Bronchial epithelial cell (primary cell): ENCODE measurements around the gene FXYD4. TPM values are rescaled to one million over a fixed set of nuclear protein-coding genes. Genes with fewer than 3 reads are reported as not detected.

Source experiments
- DNase-seq: peaks from one replicate; pipeline ENCODE4 v3.0.0-alpha.2; 2010; ENCODE audit warnings: low read depth
- FAIRE-seq: peaks from 2 replicates; lab custom pipeline; 2011; peaks lifted over from hg19 to GRCh38; lab: Jason Lieb, UNC
- H3K27me3 ChIP-seq: 2 replicates; pipeline ENCODE4 v1.5.1; 2011; ENCODE audit warnings: low read length; ENCODE audit not compliant: control insufficient read depth, insufficient read depth
- H3K36me3 ChIP-seq: 2 replicates; pipeline ENCODE4 v1.5.1; 2011; ENCODE audit warnings: low read length; ENCODE audit not compliant: control insufficient read depth, insufficient read depth
- H3K4me3 ChIP-seq: 2 replicates; pipeline ENCODE4 v1.5.1; 2011; ENCODE audit warnings: mild to moderate bottlenecking, low read depth, low read length, control low read depth
- total RNA-seq: library from RNA; depleted of rRNA; stranded (reverse); fragments of >200 nt; gene quantifications from 2 replicates; pipeline ENCODE4 v1.2.1, GENCODE V29; 2014
- TF ChIP-seq, protein P1 (sequence below): IDR thresholded peaks from 2 replicates; pipeline ENCODE4 v1.5.1; 2011; ENCODE audit warnings: mild to moderate bottlenecking, moderate library complexity, low read length, control low read depth, inconsistent platforms; ENCODE audit not compliant: insufficient read depth, severe bottlenecking

Gene FXYD4
- total RNA-seq, 1 donor from 2014 or later = not detected

DNA sequence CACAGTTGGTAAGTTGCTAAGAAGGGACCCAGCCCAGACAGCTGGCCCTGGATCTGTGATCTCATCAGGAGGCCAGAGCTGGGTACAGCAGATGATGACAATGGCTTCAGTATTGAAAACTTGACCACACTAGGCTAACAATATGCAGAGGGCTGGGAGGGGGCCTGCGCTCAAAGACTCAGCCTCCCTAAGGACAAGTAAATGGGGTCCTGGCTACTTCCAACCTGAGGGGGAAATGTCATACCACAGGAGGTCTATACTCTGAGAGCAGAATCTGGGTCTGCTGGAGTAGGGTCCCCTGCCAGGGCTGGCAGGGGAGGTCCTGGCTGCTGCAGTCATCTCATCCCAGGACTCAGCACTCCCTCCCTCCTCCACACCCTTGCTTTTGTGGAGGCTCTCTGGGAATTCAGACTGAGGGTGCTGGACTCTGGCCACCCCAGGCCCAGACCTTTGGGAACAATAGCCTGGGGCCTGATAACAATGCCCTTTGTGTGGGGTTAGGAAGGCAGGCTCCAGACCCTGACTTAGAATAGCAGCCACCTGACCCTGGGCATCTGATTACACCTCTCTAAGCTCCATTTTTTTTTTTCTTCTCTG, 1.4 kb downstream of the FXYD4 start:
- no peak for FAIRE-seq
- no peak for DNase-seq
- no peaks in the 10 kb centered on the region for H3K36me3 ChIP-seq
- TF ChIP-seq, protein P1, sequence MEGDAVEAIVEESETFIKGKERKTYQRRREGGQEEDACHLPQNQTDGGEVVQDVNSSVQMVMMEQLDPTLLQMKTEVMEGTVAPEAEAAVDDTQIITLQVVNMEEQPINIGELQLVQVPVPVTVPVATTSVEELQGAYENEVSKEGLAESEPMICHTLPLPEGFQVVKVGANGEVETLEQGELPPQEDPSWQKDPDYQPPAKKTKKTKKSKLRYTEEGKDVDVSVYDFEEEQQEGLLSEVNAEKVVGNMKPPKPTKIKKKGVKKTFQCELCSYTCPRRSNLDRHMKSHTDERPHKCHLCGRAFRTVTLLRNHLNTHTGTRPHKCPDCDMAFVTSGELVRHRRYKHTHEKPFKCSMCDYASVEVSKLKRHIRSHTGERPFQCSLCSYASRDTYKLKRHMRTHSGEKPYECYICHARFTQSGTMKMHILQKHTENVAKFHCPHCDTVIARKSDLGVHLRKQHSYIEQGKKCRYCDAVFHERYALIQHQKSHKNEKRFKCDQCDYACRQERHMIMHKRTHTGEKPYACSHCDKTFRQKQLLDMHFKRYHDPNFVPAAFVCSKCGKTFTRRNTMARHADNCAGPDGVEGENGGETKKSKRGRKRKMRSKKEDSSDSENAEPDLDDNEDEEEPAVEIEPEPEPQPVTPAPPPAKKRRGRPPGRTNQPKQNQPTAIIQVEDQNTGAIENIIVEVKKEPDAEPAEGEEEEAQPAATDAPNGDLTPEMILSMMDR = no peak
- H3K27me3 ChIP-seq = no peaks in the 10 kb centered on the region
- no peak overlapping the region for H3K4me3 ChIP-seq

DNA sequence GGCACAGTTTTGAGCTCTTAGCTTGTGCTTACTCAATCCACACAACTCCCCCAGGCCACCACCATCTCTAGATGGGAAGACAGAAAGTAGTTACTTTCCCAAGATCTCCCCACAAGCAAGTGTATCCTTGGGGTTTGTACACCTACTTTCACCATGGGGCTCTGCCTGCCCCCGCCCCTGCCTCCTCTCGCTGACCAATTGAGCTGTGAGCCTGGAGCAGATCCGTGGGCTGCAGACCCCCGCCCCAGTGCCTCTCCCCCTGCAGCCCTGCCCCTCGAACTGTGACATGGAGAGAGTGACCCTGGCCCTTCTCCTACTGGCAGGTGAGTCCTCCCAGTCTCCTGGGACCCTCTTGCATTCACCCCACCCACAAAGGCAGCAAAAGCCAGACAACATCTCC, 2.0 kb downstream of the FXYD4 start:
- H3K27me3 ChIP-seq = no peaks in the 10 kb centered on the region
- FAIRE-seq (no peak), DNase-seq (no peak)
- H3K36me3 ChIP-seq = no peaks in the 10 kb centered on the region
- TF ChIP-seq, protein P1 = no peak
- no peak overlapping the region for H3K4me3 ChIP-seq

DNA sequence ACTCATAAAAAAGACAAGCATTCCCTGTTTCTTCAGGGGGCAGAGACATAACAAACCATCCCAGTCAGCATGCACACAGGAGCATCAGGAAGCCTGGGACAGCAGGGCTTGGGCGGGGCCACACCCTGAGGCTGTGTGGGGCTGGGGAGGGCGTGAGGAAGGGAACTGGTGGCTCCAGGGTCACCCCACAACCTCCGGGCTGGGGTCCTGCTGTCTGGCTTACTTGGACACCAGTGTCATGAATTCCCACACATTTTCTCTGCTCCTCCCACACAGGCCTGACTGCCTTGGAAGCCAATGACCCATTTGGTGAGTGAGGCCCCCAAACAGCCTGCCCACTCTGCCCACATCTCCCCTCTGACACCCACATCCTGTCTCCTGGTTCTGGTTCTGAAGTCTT, 2.8 kb downstream of the FXYD4 start:
- H3K4me3 ChIP-seq = no peak overlapping the region
- TF ChIP-seq, protein P1 = no peak
- FAIRE-seq = no peak
- no peaks in the 10 kb centered on the region for H3K27me3 ChIP-seq
- no peaks in the 10 kb centered on the region for H3K36me3 ChIP-seq
- DNase-seq = no peak

DNA sequence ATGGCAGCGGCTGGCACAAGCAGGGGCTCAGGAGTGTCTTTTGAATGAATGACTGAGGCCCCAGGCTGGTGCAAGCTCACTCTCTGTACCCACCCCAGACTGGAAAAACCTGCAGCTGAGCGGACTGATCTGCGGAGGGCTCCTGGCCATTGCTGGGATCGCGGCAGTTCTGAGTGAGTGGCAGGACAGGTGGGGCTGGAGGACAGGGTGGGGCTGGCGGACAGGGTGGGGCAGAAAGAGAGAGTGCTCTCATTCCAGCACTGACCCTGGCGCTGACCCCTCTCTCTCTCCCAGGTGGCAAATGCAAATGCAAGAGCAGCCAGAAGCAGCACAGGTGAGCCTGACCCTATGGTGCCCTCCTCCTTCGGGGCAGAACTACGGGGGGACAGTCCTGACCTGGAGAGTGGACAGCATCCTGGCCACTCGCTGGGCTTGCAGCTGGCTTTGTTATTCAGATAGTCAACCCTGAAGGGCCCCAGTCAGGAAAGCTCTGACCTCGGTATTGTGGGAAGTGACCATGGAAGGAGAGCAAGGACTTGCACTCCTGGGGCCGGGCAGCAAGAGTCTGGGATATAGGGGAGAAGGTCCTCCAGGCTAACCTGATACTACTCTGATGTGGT, 4.1 kb downstream of the FXYD4 start:
- H3K4me3 ChIP-seq = no peak overlapping the region
- no peaks in the 10 kb centered on the region for H3K36me3 ChIP-seq
- DNase-seq (no peak), FAIRE-seq (no peak)
- TF ChIP-seq, protein P1 = no peak
- no peaks in the 10 kb centered on the region for H3K27me3 ChIP-seq

DNA sequence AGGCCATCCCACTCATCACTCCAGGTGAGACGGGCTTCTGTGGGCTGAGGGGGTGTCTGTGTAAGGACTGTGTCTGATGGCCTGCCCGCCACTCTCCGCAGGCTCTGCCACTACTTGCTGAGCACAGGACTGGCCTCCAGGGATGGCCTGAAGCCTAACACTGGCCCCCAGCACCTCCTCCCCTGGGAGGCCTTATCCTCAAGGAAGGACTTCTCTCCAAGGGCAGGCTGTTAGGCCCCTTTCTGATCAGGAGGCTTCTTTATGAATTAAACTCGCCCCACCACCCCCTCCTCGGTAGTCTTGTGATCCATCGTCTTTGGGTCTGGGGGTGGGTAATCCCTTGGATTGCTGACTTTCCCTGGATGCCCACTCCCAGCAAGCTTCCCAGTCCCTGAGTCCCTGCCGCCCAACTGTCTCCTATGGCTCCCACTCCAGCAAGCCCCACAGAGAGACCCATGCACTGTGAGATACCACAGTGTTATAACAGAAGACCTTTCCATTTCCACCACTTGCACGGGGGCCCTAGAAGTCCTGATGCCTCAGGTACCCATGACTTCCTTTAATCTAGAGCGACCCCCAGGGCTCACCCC, 4.7 kb downstream of the FXYD4 start:
- no peaks in the 10 kb centered on the region for H3K36me3 ChIP-seq
- H3K27me3 ChIP-seq = no peaks in the 10 kb centered on the region
- FAIRE-seq (no peak), DNase-seq (no peak)
- TF ChIP-seq, protein P1 = no peak
- no peak overlapping the region for H3K4me3 ChIP-seq
